ENCODE results near the gene SLC19A2. TPM values are rescaled to one million over a fixed set of nuclear protein-coding genes. Genes with fewer than 3 reads are reported as not detected.

SLC19A2 gene
- total RNA-seq, 1 experiment from 2014 or later = 31.5 TPM

- ChIA-PET POLR2A (no interaction called here), CTCF (no interaction called here)
- Mint-ChIP-seq H3K4me3 (ENCODE audit: unreplicated experiment) (no peak overlapping the region), H3K27ac (ENCODE audit: unreplicated experiment) (no peak overlapping the region), H3K27me3 (ENCODE audit: insufficient read depth, unreplicated experiment) (no peaks in the 10 kb centered on the region), H3K4me1 (ENCODE audit: low read depth, unreplicated experiment) (no peaks in the 10 kb centered on the region), H3K9me3 (ENCODE audit: unreplicated experiment) (no peaks in the 10 kb centered on the region), H3K36me3 (ENCODE audit: insufficient read depth, unreplicated experiment) (peaks cover 23% of the 10 kb centered on the region)
- intact Hi-C loops (cut with micrococcal nuclease; ENCODE audit: unreplicated experiment) = no loop called here
- H3K36me3 ChIP-seq (ENCODE audit: control insufficient read depth, insufficient read depth, low read length) = peaks cover 4% of the 10 kb centered on the region
- TF ChIP-seq, protein P1, sequence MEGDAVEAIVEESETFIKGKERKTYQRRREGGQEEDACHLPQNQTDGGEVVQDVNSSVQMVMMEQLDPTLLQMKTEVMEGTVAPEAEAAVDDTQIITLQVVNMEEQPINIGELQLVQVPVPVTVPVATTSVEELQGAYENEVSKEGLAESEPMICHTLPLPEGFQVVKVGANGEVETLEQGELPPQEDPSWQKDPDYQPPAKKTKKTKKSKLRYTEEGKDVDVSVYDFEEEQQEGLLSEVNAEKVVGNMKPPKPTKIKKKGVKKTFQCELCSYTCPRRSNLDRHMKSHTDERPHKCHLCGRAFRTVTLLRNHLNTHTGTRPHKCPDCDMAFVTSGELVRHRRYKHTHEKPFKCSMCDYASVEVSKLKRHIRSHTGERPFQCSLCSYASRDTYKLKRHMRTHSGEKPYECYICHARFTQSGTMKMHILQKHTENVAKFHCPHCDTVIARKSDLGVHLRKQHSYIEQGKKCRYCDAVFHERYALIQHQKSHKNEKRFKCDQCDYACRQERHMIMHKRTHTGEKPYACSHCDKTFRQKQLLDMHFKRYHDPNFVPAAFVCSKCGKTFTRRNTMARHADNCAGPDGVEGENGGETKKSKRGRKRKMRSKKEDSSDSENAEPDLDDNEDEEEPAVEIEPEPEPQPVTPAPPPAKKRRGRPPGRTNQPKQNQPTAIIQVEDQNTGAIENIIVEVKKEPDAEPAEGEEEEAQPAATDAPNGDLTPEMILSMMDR (IDR thresholded peaks at IDR 0.05; ENCODE audit: insufficient read depth in 1 of 2, low read depth in 1 of 2, low read length in 1 of 2, severe bottlenecking in 1 of 2, unreplicated experiment in 1 of 2) = no peak
- no peaks in the 10 kb centered on the region for H3K4me1 ChIP-seq
- BruUV-seq (replicated peaks) = no TSS peak
- no peak overlapping the region for H3K4me3 ChIP-seq (ENCODE audit: low read depth, low read length)
- H3K9me3 ChIP-seq = no peaks in the 10 kb centered on the region
- H3K27me3 ChIP-seq (replicated peaks; ENCODE audit: control insufficient read depth, insufficient read depth, low read length) = no peaks in the 10 kb centered on the region
- no peak for DNase-seq
Observed at GRCh38 chr1:169472738-169473137, 13.0 kb downstream of the SLC19A2 start.

DNA sequence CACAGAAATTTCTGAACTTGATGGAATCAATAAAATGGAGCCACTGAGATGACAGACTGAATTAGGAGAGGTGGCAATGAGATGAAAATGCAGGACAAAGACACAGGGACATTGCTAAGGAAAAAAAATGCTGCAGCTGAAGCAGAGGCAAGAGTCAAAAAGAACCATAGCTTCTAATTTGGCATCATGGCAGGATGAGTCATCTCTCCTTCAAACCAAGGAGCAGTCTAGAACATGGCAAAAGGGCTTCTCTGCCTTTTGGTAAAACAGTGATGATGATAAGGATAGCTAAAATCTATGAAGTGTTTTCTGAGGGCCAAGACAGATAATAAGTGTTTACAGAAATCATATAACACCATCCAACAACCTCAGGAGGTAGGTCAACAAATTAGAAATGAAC is 16.8 kb downstream of the SLC19A2 start:
- Mint-ChIP-seq H3K36me3 (ENCODE audit: insufficient read depth, unreplicated experiment) (peaks cover 26% of the 10 kb centered on the region), H3K27me3 (ENCODE audit: insufficient read depth, unreplicated experiment) (no peaks in the 10 kb centered on the region), H3K4me1 (ENCODE audit: low read depth, unreplicated experiment) (no peaks in the 10 kb centered on the region), H3K27ac (ENCODE audit: unreplicated experiment) (no peak overlapping the region), H3K9me3 (ENCODE audit: unreplicated experiment) (no peaks in the 10 kb centered on the region), H3K4me3 (ENCODE audit: unreplicated experiment) (no peak overlapping the region)
- Histone ChIP-seq H3K4me3 (ENCODE audit: low read depth, low read length) (no peak overlapping the region), H3K4me1 (no peaks in the 10 kb centered on the region), H3K36me3 (ENCODE audit: control insufficient read depth, insufficient read depth, low read length) (peaks cover 4% of the 10 kb centered on the region), H3K9me3 (no peaks in the 10 kb centered on the region), H3K27me3 (replicated peaks; ENCODE audit: control insufficient read depth, insufficient read depth, low read length) (no peaks in the 10 kb centered on the region)
- POLR2A ChIA-PET = interaction anchor here (0.8 kb wide), 1 partner anchor 11 kb away, joined by 3 read pairs; no protein-coding TSS in a partner anchor
- BruUV-seq (replicated peaks) = no TSS peak
- no peak for DNase-seq
- TF ChIP-seq, protein P1 (IDR thresholded peaks at IDR 0.05; ENCODE audit: insufficient read depth in 1 of 2, low read depth in 1 of 2, low read length in 1 of 2, severe bottlenecking in 1 of 2, unreplicated experiment in 1 of 2) = no peak
- intact Hi-C loops (cut with micrococcal nuclease; ENCODE audit: unreplicated experiment) = loop anchor here (5.0 kb wide), 1 partner anchor 58 kb away; no protein-coding TSS in a partner anchor
- CTCF ChIA-PET = interaction anchor here (1.0 kb wide), 1 partner anchor 40 kb away, joined by 3 read pairs; no protein-coding TSS in a partner anchor

DNA sequence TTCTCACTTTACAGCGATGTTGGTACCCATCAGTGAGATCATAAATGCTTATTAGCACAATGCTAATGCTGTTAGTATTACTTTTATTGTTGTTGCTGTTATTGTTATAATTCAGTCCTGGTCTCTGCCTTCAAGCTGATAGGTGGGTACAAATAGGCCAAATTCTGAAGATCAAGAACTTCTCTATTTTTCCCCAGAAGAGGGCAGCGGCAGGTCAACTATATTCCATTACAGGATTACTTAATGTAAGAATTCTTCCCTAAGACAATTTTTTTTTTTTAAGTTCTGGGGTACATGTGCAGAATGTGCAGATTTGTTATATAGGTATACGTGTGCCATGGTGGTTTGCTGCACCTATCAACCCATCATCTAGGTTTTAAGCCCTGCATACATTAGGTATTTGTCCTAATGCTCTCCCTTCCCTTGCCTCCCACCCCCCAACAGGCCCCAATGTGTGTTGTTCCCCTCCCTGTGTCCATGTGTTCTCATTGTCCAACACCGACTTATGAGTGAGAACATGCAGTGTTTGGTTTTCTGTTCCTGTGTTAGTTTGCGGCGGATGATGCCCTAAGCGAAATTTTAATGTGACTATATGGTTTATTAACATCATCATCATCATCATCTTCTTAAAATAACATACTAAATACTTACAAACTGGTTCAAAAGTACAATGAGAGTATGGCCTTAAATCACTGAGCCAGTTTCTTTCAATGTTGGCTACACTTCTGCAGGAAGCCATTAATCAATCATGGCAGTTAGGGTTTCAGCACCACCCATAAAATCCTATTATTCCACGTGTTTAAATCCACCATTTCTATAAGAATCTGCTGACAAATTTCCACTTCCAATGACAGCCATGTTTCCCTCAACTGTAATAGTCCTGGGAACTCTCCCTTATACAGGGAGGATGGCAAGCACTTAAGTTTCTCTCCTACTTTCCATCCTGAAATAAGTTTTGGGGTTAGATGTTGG is 19.2 kb downstream of the SLC19A2 start:
- Mint-ChIP-seq H3K36me3 (ENCODE audit: insufficient read depth, unreplicated experiment) (peaks cover 33% of the 10 kb centered on the region), H3K9me3 (ENCODE audit: unreplicated experiment) (no peaks in the 10 kb centered on the region), H3K27me3 (ENCODE audit: insufficient read depth, unreplicated experiment) (no peaks in the 10 kb centered on the region), H3K4me3 (ENCODE audit: unreplicated experiment) (no peak overlapping the region), H3K4me1 (ENCODE audit: low read depth, unreplicated experiment) (no peaks in the 10 kb centered on the region), H3K27ac (ENCODE audit: unreplicated experiment) (no peak overlapping the region)
- no peak overlapping the region for H3K4me3 ChIP-seq (ENCODE audit: low read depth, low read length)
- ChIA-PET CTCF (interaction anchor here (1.0 to 2.6 kb wide), 2 partner anchors 41 to 79 kb away, joined by 4 to 19 read pairs; no protein-coding TSS in a partner anchor), POLR2A (no interaction called here)
- peaks cover 4% of the 10 kb centered on the region for H3K36me3 ChIP-seq (ENCODE audit: control insufficient read depth, insufficient read depth, low read length)
- no peaks in the 10 kb centered on the region for H3K27me3 ChIP-seq (replicated peaks; ENCODE audit: control insufficient read depth, insufficient read depth, low read length)
- TF ChIP-seq, protein P1 (IDR thresholded peaks at IDR 0.05; ENCODE audit: insufficient read depth in 1 of 2, low read depth in 1 of 2, low read length in 1 of 2, severe bottlenecking in 1 of 2, unreplicated experiment in 1 of 2) = peak; percentile 24 to 60
- no peaks in the 10 kb centered on the region for H3K4me1 ChIP-seq
- BruUV-seq (replicated peaks) = no TSS peak
- no peaks in the 10 kb centered on the region for H3K9me3 ChIP-seq
- intact Hi-C loops (cut with micrococcal nuclease; ENCODE audit: unreplicated experiment) = loop anchor here (1.0 to 5.0 kb wide), 5 partner anchors 19 to 246 kb away; partner anchors contain the start of gene SLC19A2
- peak in 1 of 2 experiments; percentile 56 for DNase-seq

Measured in Caco-2 (cell line).